OCI-LY7 (cell line): ENCODE results near the gene PIGM.

ENCODE experiments used
- CTCF ChIP-seq: fragments of 200-600 bp; sonication (generic); conservative IDR thresholded peaks from 2 replicates; pipeline ENCODE4 v1.5.1; 2014; ENCODE audit warnings: mild to moderate bottlenecking, antibody characterized with exemption, low read length, moderate library complexity, mixed read lengths
- EZH2phosphoT487 ChIP-seq: fragments of 200-600 bp; sonication (generic); IDR thresholded peaks from 2 replicates; pipeline ENCODE4 v1.6.1; 2018; ENCODE audit warnings: low read depth, borderline replicate concordance, mild to moderate bottlenecking, mixed run types, antibody characterized with exemption, low read length, moderate library complexity, mixed read lengths

GRCh38 chr1:159988006-159988405 is 43.8 kb downstream of the PIGM start:
- no peak for TF ChIP-seq CTCF
- no peak for TF ChIP-seq EZH2phosphoT487
